PC-3 (cell line): ENCODE measurements around the gene TK2. TPM values are rescaled to one million over a fixed set of nuclear protein-coding genes. Genes with fewer than 3 reads are reported as not detected.

Experiments
- ATAC-seq: fragments of 200-7000 bp; cut with Tn5 transposase; 2 replicates; pipeline ENCODE4 v1.9.1; 2020; ENCODE audit warnings: mild to moderate bottlenecking, moderate library complexity
- BruUV-seq: library from RNA; stranded (reverse); fragments of 400-500 nt; replicated peaks from 2 replicates; lab custom pipeline; 2021; lab: Mats Ljungman, UMichigan
- CTCF ChIA-PET: fragments of 300-600 bp; sonication (Branson Sonifier 250); formaldehyde crosslinking; loops from one replicate; lab custom pipeline; 2022; ENCODE audit warnings: antibody characterized with exemption; lab: Charles Lee
- POLR2A ChIA-PET: fragments of 300-600 bp; sonication (Branson Sonifier 250); formaldehyde crosslinking; loops from one replicate; lab custom pipeline; 2022; ENCODE audit warnings: antibody characterized with exemption; ENCODE audit not compliant: unreplicated experiment; lab: Charles Lee
- DNase-seq: peaks from one replicate; pipeline ENCODE4 v3.0.0-alpha.2; 2015
- H2AFZ ChIP-seq: fragments of 300-600 bp; sonication (generic); 2 replicates; pipeline ENCODE4 v1.6.0; 2016; ENCODE audit warnings: antibody characterized with exemption, low read length
- H3F3A ChIP-seq: fragments of 300-600 bp; sonication (generic); one replicate; pipeline ENCODE4 v1.6.0; 2017; ENCODE audit warnings: antibody characterized with exemption, low read length, control low read depth, mild to moderate bottlenecking; ENCODE audit not compliant: unreplicated experiment
- H3K27ac ChIP-seq: fragments of 300-600 bp; sonication (generic); 2 replicates; pipeline ENCODE4 v1.5.1; 2016; ENCODE audit warnings: mild to moderate bottlenecking, low read length
- H3K27me3 ChIP-seq: fragments of 300-600 bp; sonication (generic); 2 replicates; pipeline ENCODE4 v1.6.1; 2016; ENCODE audit warnings: low read length, mixed read lengths
- H3K36me3 ChIP-seq: fragments of 300-600 bp; sonication (generic); 2 replicates; pipeline ENCODE4 v1.6.1; 2016; ENCODE audit warnings: low read depth, mixed run types, low read length, mixed read lengths
- H3K4me1 ChIP-seq: fragments of 300-600 bp; sonication (generic); 2 replicates; pipeline ENCODE4 v1.5.1; 2016; ENCODE audit warnings: low read length; ENCODE audit not compliant: insufficient read depth
- H3K4me2 ChIP-seq: fragments of 300-600 bp; sonication (generic); 2 replicates; pipeline ENCODE4 v1.6.0; 2016; ENCODE audit warnings: low read length
- H3K4me3 ChIP-seq: fragments of 300-600 bp; sonication (generic); 2 replicates; pipeline ENCODE4 v1.5.1; 2016; ENCODE audit warnings: mild to moderate bottlenecking, low read length, mixed read lengths
- H3K79me2 ChIP-seq: fragments of 300-600 bp; sonication (generic); 2 replicates; pipeline ENCODE4 v1.6.1; 2017; ENCODE audit warnings: low read length, mixed read lengths
- H3K9ac ChIP-seq: fragments of 300-600 bp; sonication (generic); 2 replicates; pipeline ENCODE4 v1.6.0; 2016; ENCODE audit warnings: mild to moderate bottlenecking, low read length
- H3K9me2 ChIP-seq: fragments of 300-600 bp; sonication (generic); replicated peaks from 2 replicates; pipeline ENCODE4 v1.6.1; 2016; ENCODE audit warnings: mixed run types, low read length, mixed read lengths
- H3K9me3 ChIP-seq: fragments of 300-600 bp; sonication (generic); 2 replicates; pipeline ENCODE4 v1.6.1; 2016; ENCODE audit warnings: low read length, mixed read lengths
- H4K20me1 ChIP-seq: fragments of 300-600 bp; sonication (generic); 2 replicates; pipeline ENCODE4 v1.6.1; 2016; ENCODE audit warnings: low read length, mixed read lengths
- EZH2 ChIP-seq: fragments of 300-600 bp; sonication (generic); IDR thresholded peaks from one replicate; pipeline ENCODE4 v1.6.1; 2017; ENCODE audit warnings: antibody characterized with exemption, mild to moderate bottlenecking, low read length; ENCODE audit not compliant: unreplicated experiment
- EZH2phosphoT487 ChIP-seq: fragments of 300-600 bp; sonication (generic); IDR thresholded peaks from 2 replicates; pipeline ENCODE4 v1.6.1; 2018; ENCODE audit warnings: mild to moderate bottlenecking, antibody characterized with exemption, low read length, borderline replicate concordance
- intact Hi-C: fragments of 100-400 bp; cut with micrococcal nuclease; formaldehyde crosslinking; loops from 2 replicates; pipeline ENCODE4 v1.9.0; 2023
- total RNA-seq: library from RNA; depleted of rRNA; stranded (reverse); fragments of >200 nt; gene quantifications from 2 replicates; pipeline ENCODE4 v1.2.3, GENCODE V29; 2014
- TF ChIP-seq, protein P1 (sequence below): fragments of 300-600 bp; sonication (generic); conservative IDR thresholded peaks from 2 replicates; pipeline ENCODE4 v1.5.1; 2017; ENCODE audit warnings: antibody characterized with exemption, low read depth, mild to moderate bottlenecking, low read length

The TK2 gene
- total RNA-seq, 1 experiment from 2014 or later: 8.3 TPM

DNA sequence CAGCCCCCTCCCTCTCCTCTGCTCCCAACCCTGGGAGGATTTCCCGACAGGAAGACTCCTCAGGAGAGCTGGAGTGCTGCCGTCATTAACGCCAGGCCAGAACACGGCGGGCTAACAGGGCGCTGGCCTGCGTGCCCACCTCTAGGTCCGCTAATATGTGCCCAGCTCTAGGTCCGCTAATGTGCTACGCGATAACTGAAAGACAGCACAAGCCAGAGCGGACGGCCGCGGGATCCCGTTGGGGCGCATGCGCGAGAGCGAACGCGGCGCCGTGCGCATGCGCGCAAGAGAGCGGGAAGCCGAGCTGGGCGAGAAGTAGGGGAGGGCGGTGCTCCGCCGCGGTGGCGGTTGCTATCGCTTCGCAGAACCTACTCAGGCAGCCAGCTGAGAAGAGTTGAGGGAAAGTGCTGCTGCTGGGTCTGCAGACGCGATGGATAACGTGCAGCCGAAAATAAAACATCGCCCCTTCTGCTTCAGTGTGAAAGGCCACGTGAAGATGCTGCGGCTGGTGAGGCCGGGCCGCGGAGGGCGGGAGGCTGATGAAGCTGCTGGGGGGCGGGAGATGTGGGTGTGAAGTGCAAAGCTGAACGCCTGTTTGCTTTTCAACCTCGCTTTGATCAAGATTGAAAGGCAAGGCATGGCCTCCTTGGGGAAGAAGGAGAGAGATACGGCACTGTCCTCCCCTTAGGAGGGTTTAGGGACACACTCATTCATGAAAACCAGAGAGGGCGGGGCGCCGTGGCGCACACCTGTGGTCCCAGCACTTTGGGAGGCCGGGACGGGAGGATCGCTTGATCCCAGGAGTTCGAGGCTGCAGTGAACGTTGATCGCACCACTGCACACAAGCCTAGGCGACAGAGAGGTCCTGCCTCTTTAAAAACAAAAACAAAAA lies 2.6 kb upstream of the TK2 start, which contains the start of gene CKLF:
Gene CKLF, plus strand, starts transcription at position 291 of the 892 bp plus-strand sequence. Its CDS starts 140 bp downstream, at position 431.
- H3K27ac ChIP-seq: no peak within 1 kb of the TSS
- no peaks in the 10 kb centered on the region for H4K20me1 ChIP-seq
- peak; percentile 60 for ATAC-seq
- TSS peak; percentile 70 for BruUV-seq
- no peaks in the 10 kb centered on the region for H3K27me3 ChIP-seq
- TF ChIP-seq, protein P1, sequence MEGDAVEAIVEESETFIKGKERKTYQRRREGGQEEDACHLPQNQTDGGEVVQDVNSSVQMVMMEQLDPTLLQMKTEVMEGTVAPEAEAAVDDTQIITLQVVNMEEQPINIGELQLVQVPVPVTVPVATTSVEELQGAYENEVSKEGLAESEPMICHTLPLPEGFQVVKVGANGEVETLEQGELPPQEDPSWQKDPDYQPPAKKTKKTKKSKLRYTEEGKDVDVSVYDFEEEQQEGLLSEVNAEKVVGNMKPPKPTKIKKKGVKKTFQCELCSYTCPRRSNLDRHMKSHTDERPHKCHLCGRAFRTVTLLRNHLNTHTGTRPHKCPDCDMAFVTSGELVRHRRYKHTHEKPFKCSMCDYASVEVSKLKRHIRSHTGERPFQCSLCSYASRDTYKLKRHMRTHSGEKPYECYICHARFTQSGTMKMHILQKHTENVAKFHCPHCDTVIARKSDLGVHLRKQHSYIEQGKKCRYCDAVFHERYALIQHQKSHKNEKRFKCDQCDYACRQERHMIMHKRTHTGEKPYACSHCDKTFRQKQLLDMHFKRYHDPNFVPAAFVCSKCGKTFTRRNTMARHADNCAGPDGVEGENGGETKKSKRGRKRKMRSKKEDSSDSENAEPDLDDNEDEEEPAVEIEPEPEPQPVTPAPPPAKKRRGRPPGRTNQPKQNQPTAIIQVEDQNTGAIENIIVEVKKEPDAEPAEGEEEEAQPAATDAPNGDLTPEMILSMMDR: no peak
- TF ChIP-seq EZH2phosphoT487 (no peak), EZH2 (no peak)
- ChIA-PET POLR2A (interaction anchor here (0.6 to 0.7 kb wide), 2 partner anchors 51 to 72 kb away, joined by 3 to 7 read pairs; no protein-coding TSS in a partner anchor), CTCF (interaction anchor here (0.6 kb wide), 1 partner anchor 162 kb away, joined by 3 read pairs; no protein-coding TSS in a partner anchor)
- intact Hi-C loops: loop anchor here (5.0 kb wide), 1 partner anchor 45 kb away; no protein-coding TSS in a partner anchor
- H3K4me2 ChIP-seq: peak within 1 kb of the TSS; percentile 88
- peak within 1 kb of the TSS; percentile 89 for H2AFZ ChIP-seq
- H3K9ac ChIP-seq: peak within 1 kb of the TSS; percentile 71
- H3K4me3 ChIP-seq: peak within 1 kb of the TSS; percentile 64
- H3K79me2 ChIP-seq: peaks cover 28% of the 10 kb centered on the region
- H3K4me1 ChIP-seq: peaks cover 21% of the 10 kb centered on the region
- no peaks in the 10 kb centered on the region for H3K9me2 ChIP-seq
- no peaks in the 10 kb centered on the region for H3K36me3 ChIP-seq
- peak; percentile 85 for DNase-seq
- H3F3A ChIP-seq: no peaks in the 10 kb centered on the region
- H3K9me3 ChIP-seq: no peaks in the 10 kb centered on the region

DNA sequence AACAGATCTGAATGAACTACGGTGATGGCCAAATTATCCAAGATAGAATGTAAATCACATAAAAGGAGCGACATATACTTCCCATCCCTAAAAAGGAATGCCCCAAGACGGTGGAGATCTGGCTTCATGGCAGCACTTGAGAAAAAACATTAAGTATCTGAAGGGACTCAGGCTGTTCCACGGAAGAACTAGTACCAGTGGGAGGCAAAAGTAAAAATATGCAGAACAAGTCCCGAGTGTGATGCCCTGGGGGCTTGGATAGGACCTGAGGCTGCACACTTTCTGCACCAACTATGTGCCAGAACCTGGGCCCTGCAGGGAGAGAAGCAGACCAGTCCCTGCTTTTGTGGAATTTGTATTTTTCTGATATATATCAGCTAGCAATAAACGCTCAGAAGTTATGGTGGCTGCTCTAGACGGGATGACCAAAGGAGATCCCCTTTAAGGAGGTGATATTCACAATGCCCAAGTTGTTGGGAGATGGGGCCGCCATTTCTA lies 1.9 kb upstream of the TK2 start:
- Histone ChIP-seq H3K27me3 (no peaks in the 10 kb centered on the region), H3K36me3 (no peaks in the 10 kb centered on the region), H3F3A (no peaks in the 10 kb centered on the region), H3K4me2 (peak overlapping the region; percentile 88), H3K9me2 (no peaks in the 10 kb centered on the region), H3K9ac (peak overlapping the region; percentile 71), H3K9me3 (no peaks in the 10 kb centered on the region), H3K27ac (no peak overlapping the region), H4K20me1 (no peaks in the 10 kb centered on the region), H3K4me3 (peak overlapping the region; percentile 64), H3K4me1 (peaks cover 21% of the 10 kb centered on the region), H2AFZ (peak overlapping the region; percentile 89), H3K79me2 (peaks cover 28% of the 10 kb centered on the region)
- no peak for TF ChIP-seq EZH2phosphoT487
- TF ChIP-seq, protein P1: no peak
- TF ChIP-seq EZH2: no peak
- no peak for ATAC-seq
- DNase-seq: no peak
- POLR2A ChIA-PET: no interaction called here
- TSS peak; percentile 47 for BruUV-seq
- intact Hi-C loops: loop anchor here (2.0 to 5.0 kb wide), 2 partner anchors 29 to 45 kb away; no protein-coding TSS in a partner anchor
- CTCF ChIA-PET: no interaction called here
